GM18861 (cell line): ENCODE measurements around the gene ZSCAN20.

Source experiments
- ATAC-seq: cut with Tn5 transposase; IDR thresholded peaks from one replicate; pipeline ENCODE4 v1.9.1; 2021; ENCODE audit not compliant: unreplicated experiment

The ZSCAN20 gene

GRCh38 chr1:33472269-33472980, at the start of gene ZSCAN20:
TSS of gene ZSCAN20 (plus strand) at chr1:33472645. CDS start at chr1:33479289, 6,644 bp downstream.
- peak; percentile 86 for ATAC-seq

- ATAC-seq: no peak
Measured at GRCh38 chr1:33424205-33424604, 48.2 kb upstream of the ZSCAN20 start.

- ATAC-seq: no peak
Measured at GRCh38 chr1:33424610-33425009, 47.8 kb upstream of the ZSCAN20 start.

- no peak for ATAC-seq
Measured at GRCh38 chr1:33425900-33426299, 46.5 kb upstream of the ZSCAN20 start.

- ATAC-seq: no peak
Measured at GRCh38 chr1:33426916-33427315, 45.5 kb upstream of the ZSCAN20 start.

- ATAC-seq: no peak
Measured at GRCh38 chr1:33428661-33429060, 43.8 kb upstream of the ZSCAN20 start.

- no peak for ATAC-seq
Measured at GRCh38 chr1:33429332-33429731, 43.1 kb upstream of the ZSCAN20 start.

GRCh38 chr1:33429856-33430691, 42.4 kb upstream of the ZSCAN20 start:
- ATAC-seq: no peak

GRCh38 chr1:33430692-33431593, 41.5 kb upstream of the ZSCAN20 start, which contains the start of gene PHC2:
TSS of gene PHC2 (minus strand) at chr1:33431095. CDS start at chr1:33375539, 55,556 bp downstream.
- ATAC-seq: peak; percentile 78

GRCh38 chr1:33433509-33434362, 38.7 kb upstream of the ZSCAN20 start:
- ATAC-seq: no peak

- ATAC-seq: no peak
Measured at GRCh38 chr1:33434363-33434750, 38.1 kb upstream of the ZSCAN20 start.

- no peak for ATAC-seq
Measured at GRCh38 chr1:33435096-33435820, 37.2 kb upstream of the ZSCAN20 start.

- no peak for ATAC-seq
Measured at GRCh38 chr1:33436557-33437285, 35.7 kb upstream of the ZSCAN20 start.

- ATAC-seq: no peak
Measured at GRCh38 chr1:33438364-33439160, 33.9 kb upstream of the ZSCAN20 start.

- no peak for ATAC-seq
Measured at GRCh38 chr1:33439662-33440061, 32.8 kb upstream of the ZSCAN20 start.

GRCh38 chr1:33441088-33441745, 31.2 kb upstream of the ZSCAN20 start:
- no peak for ATAC-seq

GRCh38 chr1:33442141-33442540, 30.3 kb upstream of the ZSCAN20 start:
- no peak for ATAC-seq
